ENCODE results near the gene CHMP1A.
"Not testable (repeated sequence)": the region's sequence is repeated elsewhere in the genome, so short reads cannot be mapped to it uniquely, and the experiment has no call there.

CHMP1A gene

GRCh38 chr16:89661215-89661614 lies 3.7 kb upstream of the CHMP1A start:
- no peak for DNase-seq (ENCODE audit: low spot score)
- no peak for FAIRE-seq

- no peak for FAIRE-seq
- DNase-seq (ENCODE audit: low spot score) = no peak
Measured at GRCh38 chr16:89660146-89660545, 2.6 kb upstream of the CHMP1A start.

- FAIRE-seq (no peak), DNase-seq (ENCODE audit: low spot score) (no peak)
Measured at GRCh38 chr16:89658221-89658879, 842 bp upstream of the CHMP1A start.

GRCh38 chr16:89656435-89657121 lies 930 bp downstream of the CHMP1A start:
- FAIRE-seq = no peak
- DNase-seq (ENCODE audit: low spot score) = no peak

GRCh38 chr16:89655062-89655643 lies 2.4 kb downstream of the CHMP1A start:
- no peak for DNase-seq (ENCODE audit: low spot score)
- no peak for FAIRE-seq

DNA sequence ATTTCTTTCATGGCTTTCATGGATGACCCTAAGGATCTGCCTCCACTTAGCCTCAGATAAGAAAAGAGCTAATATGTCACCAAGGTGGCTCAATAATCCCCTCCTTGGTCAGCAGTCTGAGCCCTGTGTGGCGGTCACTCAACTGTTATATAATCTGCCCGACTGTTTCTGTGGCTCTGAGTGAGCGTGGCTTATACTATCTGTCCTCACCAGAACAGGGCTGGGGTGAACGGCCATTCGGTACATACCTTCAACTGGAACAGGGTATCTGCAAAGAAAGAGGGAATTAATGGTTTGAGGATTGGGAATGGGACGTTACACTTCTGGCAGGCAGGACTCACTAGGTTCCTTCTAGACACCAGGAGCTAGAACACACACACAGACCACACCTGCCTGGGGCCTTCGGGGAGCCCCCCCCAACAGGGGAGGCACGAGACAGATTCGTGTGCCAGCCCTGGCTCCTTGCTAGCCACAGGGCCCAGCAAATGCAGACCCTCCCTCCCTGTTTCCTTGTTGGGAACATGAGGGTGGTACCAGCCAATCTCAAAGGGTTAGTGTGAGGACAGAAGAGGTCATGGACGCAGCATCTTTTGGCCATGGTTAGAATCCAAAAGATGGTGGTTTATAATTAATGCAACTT lies 3.7 kb downstream of the CHMP1A start:
- DNase-seq (ENCODE audit: low spot score) (no peak), FAIRE-seq (no peak)

GRCh38 chr16:89651584-89651983 lies 5.9 kb downstream of the CHMP1A start:
- no peak for DNase-seq (ENCODE audit: low spot score)
- no peak for FAIRE-seq

GRCh38 chr16:89646906-89647305 lies 10.6 kb downstream of the CHMP1A start:
- FAIRE-seq (no peak), DNase-seq (ENCODE audit: low spot score) (no peak)

GRCh38 chr16:89646270-89646669 lies 11.2 kb downstream of the CHMP1A start:
- FAIRE-seq = no peak

GRCh38 chr16:89645122-89645521 lies 12.4 kb downstream of the CHMP1A start:
- FAIRE-seq = no peak
- DNase-seq (ENCODE audit: low spot score) = no peak

More at GRCh38 chr16:89646270-89646669, 11.2 kb downstream of the CHMP1A start:
- no peak for DNase-seq (ENCODE audit: low spot score)

GRCh38 chr16:89643769-89644300 lies 13.7 kb downstream of the CHMP1A start:
- DNase-seq (ENCODE audit: low spot score) = no peak
- FAIRE-seq = no peak

GRCh38 chr16:89642574-89642973 lies 14.9 kb downstream of the CHMP1A start:
- FAIRE-seq (no peak), DNase-seq (ENCODE audit: low spot score) (no peak)

- DNase-seq (ENCODE audit: low spot score) (no peak), FAIRE-seq (no peak)
Measured at GRCh38 chr16:89641458-89642119, 15.9 kb downstream of the CHMP1A start.

DNA sequence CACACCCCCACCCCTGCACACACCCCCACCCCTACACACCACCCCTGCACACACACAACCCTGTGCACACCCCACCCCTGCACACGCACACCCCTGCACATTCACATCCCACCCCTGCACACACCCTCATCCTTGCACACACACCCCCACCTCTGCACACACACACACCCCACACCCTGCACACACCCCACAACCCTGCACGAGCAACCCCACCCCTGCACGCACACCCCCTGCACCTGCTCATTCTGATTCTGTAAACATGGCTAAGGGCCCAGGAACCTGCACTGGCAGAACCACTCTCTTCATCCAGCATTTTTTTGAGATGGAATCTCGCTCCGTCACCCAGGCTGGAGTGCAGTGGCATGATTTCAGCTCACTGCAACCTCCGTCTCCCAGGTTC lies 18.1 kb downstream of the CHMP1A start:
- DNase-seq (ENCODE audit: low spot score) (no peak), FAIRE-seq (no peak)

- peak; percentile 84 for FAIRE-seq
- DNase-seq (ENCODE audit: low spot score) = no peak
Measured at GRCh38 chr16:89638455-89638854, 19.1 kb downstream of the CHMP1A start.

DNA sequence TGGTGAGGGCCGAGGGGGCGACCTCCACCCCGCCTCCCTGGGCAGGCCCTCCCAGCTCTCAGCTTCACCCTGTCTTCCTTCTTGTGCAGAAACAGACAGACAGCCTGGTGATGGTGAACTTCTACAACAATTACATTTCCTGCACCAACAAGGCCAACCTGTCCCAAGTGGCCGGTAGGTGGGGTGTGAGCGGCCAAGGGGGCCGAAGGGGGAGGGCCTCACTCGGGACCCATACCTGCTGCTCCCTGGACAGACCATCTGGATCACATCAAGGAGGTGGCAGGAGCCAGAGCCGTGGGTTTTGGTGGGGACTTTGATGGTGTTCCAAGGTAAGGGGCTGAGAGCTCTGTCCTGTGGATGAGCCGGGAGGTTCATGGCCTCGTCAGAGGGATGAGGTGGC lies 20.1 kb downstream of the CHMP1A start:
- no peak for FAIRE-seq
- DNase-seq (ENCODE audit: low spot score) = no peak

GRCh38 chr16:89636663-89637062 lies 20.8 kb downstream of the CHMP1A start:
- no peak for FAIRE-seq
- DNase-seq (ENCODE audit: low spot score) = no peak

DNA sequence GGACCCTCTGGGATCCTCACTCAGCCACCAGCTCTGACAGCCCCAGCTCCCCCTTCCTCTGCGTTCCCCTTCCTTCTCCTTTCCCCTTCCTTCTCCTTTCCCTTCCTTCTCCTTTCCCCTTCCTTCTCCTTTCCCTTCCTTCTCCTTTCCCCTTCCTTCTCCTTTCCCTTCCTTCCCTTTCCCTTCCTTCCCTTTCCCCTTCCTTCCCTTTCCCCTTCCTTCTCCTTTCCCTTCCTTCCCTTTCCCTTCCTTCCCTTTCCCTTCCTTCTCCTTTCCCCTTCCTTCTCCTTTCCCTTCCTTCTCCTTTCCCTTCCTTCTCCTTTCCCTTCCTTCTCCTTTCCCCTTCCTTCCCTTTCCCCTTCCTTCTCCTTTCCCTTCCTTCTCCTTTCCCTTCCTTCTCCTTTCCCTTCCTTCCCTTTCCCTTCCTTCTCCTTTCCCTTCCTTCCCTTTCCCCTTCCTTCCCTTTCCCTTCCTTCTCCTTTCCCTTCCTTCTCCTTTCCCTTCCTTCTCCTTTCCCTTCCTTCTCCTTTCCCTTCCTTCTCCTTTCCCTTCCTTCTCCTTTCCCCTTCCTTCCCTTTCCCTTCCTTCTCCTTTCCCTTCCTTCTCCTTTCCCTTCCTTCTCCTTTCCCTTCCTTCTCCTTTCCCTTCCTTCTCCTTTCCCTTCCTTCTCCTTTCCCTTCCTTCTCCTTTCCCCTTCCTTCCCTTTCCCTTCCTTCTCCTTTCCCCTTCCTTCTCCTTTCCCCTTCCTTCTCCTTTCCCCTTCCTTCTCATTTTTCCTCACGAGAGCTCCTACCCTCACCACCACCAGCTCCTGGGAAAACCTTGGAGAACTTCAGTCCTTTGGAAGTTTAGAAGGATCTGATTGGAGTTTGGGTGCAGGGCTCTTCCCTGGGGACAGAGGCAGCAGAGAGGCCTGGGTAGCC lies 22.8 kb downstream of the CHMP1A start:
- FAIRE-seq = peak; percentile 100
- not testable (repeated sequence) for DNase-seq (ENCODE audit: low spot score)

- no peak for FAIRE-seq
- DNase-seq (ENCODE audit: low spot score) = peak; percentile 77
Measured at GRCh38 chr16:89633064-89633631, 24.4 kb downstream of the CHMP1A start.

Data from urothelium cell line (cell line).